ENCODE data around the gene SGK1.

Gene SGK1

GRCh38 chr6:134171517-134171916 lies 146.4 kb downstream of the SGK1 start:
- no peak for DNase-seq (ENCODE audit: low read depth in 2 of 2)

- DNase-seq (ENCODE audit: low read depth in 2 of 2): no peak
These were observed 147.1 kb downstream of the SGK1 start for GRCh38 chr6:134170844-134171243.

GRCh38 chr6:134169871-134170486 lies 147.9 kb downstream of the SGK1 start:
- DNase-seq (ENCODE audit: low read depth in 2 of 2): no peak

- no peak for DNase-seq (ENCODE audit: low read depth in 2 of 2)
These were observed 149.2 kb downstream of the SGK1 start for GRCh38 chr6:134168590-134169208.

- no peak for DNase-seq (ENCODE audit: low read depth in 2 of 2)
These were observed 151.2 kb downstream of the SGK1 start for GRCh38 chr6:134166511-134167261.

GRCh38 chr6:134165561-134166201 lies 152.2 kb downstream of the SGK1 start:
- DNase-seq (ENCODE audit: low read depth in 2 of 2): no peak

GRCh38 chr6:134164300-134164699 lies 153.6 kb downstream of the SGK1 start:
- DNase-seq (ENCODE audit: low read depth in 2 of 2): no peak

- no peak for DNase-seq (ENCODE audit: low read depth in 2 of 2)
These were observed 155.0 kb downstream of the SGK1 start for GRCh38 chr6:134162932-134163331.

- DNase-seq (ENCODE audit: low read depth in 2 of 2): no peak
These were observed 156.9 kb downstream of the SGK1 start for GRCh38 chr6:134161041-134161440.

GRCh38 chr6:134152767-134153485 lies 165.0 kb downstream of the SGK1 start:
- DNase-seq (ENCODE audit: low read depth in 2 of 2): no peak

- DNase-seq (ENCODE audit: low read depth in 2 of 2): no peak
These were observed 169.3 kb downstream of the SGK1 start for GRCh38 chr6:134148566-134148965.

GRCh38 chr6:134147034-134147533 lies 170.8 kb downstream of the SGK1 start:
- DNase-seq (ENCODE audit: low read depth in 2 of 2): no peak

- DNase-seq (ENCODE audit: low read depth in 2 of 2): no peak
These were observed 171.5 kb downstream of the SGK1 start for GRCh38 chr6:134146268-134147033.

- DNase-seq (ENCODE audit: low read depth in 2 of 2): no peak
These were observed 172.1 kb downstream of the SGK1 start for GRCh38 chr6:134145786-134146185.

GRCh38 chr6:134138226-134138975 lies 179.5 kb downstream of the SGK1 start:
- DNase-seq (ENCODE audit: low read depth in 2 of 2): no peak

GRCh38 chr6:134134654-134135053 lies 183.3 kb downstream of the SGK1 start:
- DNase-seq (ENCODE audit: low read depth in 2 of 2): no peak

- DNase-seq (ENCODE audit: low read depth in 2 of 2): no peak
These were observed 185.3 kb downstream of the SGK1 start for GRCh38 chr6:134132494-134133141.

GRCh38 chr6:134131530-134132139 lies 186.3 kb downstream of the SGK1 start:
- DNase-seq (ENCODE audit: low read depth in 2 of 2): no peak

- DNase-seq (ENCODE audit: low read depth in 2 of 2): no peak
These were observed 189.8 kb downstream of the SGK1 start for GRCh38 chr6:134128146-134128545.

Measured in activated CD8-positive, alpha-beta memory T cell treated with anti-CD3 and anti-CD28 coated beads for 4 hours (primary cell).